ENCODE results near the gene PAFAH2. TPM values are rescaled to one million over a fixed set of nuclear protein-coding genes. Genes with fewer than 3 reads are reported as not detected.

Gene PAFAH2
- total and polyA plus RNA-seq, 2 of the 8 experiments (the other 6 are each of a cell fraction or from before 2014, with no cell fraction given), result 7.7 to 9.3 TPM

DNA sequence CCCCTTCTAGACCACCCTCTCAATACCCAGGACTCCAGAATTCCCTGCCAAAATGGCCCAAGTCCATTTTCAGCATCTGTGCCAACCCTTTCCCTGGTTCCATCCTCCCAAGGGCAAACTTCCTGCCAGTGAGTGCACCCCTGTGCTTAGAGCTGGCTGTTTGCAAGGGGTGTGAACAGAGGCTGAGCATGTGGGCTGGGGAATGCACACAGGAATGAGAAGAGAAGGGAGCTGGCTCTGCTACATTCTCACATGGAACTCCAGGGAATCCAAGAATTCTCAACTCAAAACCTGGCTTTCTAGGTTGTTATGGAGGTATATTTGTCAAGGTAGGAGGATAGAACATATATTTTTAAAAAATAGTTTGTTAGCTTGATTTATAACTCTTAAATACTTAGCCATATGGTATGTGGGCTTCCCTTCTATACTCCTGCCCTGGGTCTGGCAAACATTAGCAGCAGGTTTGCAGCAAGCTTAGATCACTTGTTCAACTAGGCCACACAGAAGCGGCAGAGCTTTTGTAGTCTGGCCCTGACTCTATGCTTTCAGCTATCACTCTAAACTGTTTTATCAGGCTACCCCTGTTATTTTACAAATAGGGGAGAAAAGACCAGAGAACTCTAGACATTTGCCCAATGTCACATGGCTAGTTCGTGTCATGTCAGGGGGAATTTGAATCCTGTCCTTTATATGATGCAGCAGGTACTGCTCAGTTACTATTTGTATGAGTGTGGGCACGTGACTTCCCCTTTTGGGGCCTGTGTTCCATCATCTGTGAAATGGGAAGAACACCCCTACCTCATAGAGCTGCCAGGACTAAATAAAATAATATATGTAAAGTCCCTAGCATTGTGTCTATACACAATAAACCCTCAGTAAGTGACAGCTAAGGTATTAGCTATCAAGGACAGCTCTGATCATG lies 83.5 kb downstream of the PAFAH2 start:
- Histone ChIP-seq H4K91ac (replicated peaks; ENCODE audit: insufficient read length, low read length) (no peak overlapping the region), H4K5ac (ENCODE audit: insufficient read length, low read depth, low read length) (no peak overlapping the region), H3K27ac (ENCODE audit: low read depth, low read length) (no peak overlapping the region), H3K36me3 (ENCODE audit: control insufficient read depth in 2 of 4, insufficient read depth in 4 of 4, low read length in 3 of 4) (no peaks in the 10 kb centered on the region), H3K23ac (ENCODE audit: insufficient read length) (no peak overlapping the region), H3K9me3 (ENCODE audit: insufficient read depth in 2 of 2, low read depth in 1 of 2, low read length in 1 of 2) (no peaks in the 10 kb centered on the region), H3K79me2 (ENCODE audit: control insufficient read depth in 1 of 2, insufficient read depth in 2 of 2, low read length in 2 of 2) (no peaks in the 10 kb centered on the region), H3K4me2 (ENCODE audit: insufficient read depth in 1 of 2, low read depth in 2 of 2, low read length in 2 of 2) (no peak overlapping the region), H2AK5ac (ENCODE audit: low read depth, low read length) (no peak overlapping the region), H3K14ac (ENCODE audit: insufficient read length) (no peak overlapping the region), H2BK20ac (ENCODE audit: low read length) (no peak overlapping the region), H2AFZ (ENCODE audit: low read length) (no peak overlapping the region; the same call in 1 of the 2 replicates), H3K4ac (replicated peaks; ENCODE audit: insufficient read length, low read depth, low read length) (no peak overlapping the region), H4K20me1 (replicated peaks in 1 of 2; ENCODE audit: control insufficient read depth in 1 of 2, insufficient read depth in 2 of 2, low read length in 2 of 2) (no peaks in the 10 kb centered on the region), H3K23me2 (ENCODE audit: low read depth, low read length) (no peaks in the 10 kb centered on the region), H3K4me3 (ENCODE audit: extremely low read depth in 1 of 4, insufficient read depth in 2 of 4, low read depth in 3 of 4, low read length in 4 of 4) (no peak overlapping the region), H2BK12ac (ENCODE audit: low read depth, low read length) (no peak overlapping the region), H4K8ac (ENCODE audit: extremely low read depth, insufficient read depth, low read length) (peak overlapping the region; percentile 14), H3K27me3 (replicated peaks in 1 of 4; ENCODE audit: control insufficient read depth in 3 of 4, extremely low read depth in 1 of 4, insufficient read depth in 3 of 4, low read length in 3 of 4) (no peaks in the 10 kb centered on the region), H2BK120ac (replicated peaks; ENCODE audit: low read depth, low read length) (no peak overlapping the region), H3K9ac (replicated peaks in 1 of 4; ENCODE audit: extremely low read depth in 1 of 4, low read depth in 3 of 4, low read length in 3 of 4) (no peak overlapping the region), H2BK15ac (ENCODE audit: low read length) (no peak overlapping the region), H3K79me1 (ENCODE audit: low read depth, low read length) (no peaks in the 10 kb centered on the region), H3K56ac (replicated peaks; ENCODE audit: insufficient read length, low read depth, low read length) (no peak overlapping the region), H3K4me1 (replicated peaks in 1 of 4; ENCODE audit: control insufficient read depth in 3 of 4, insufficient read depth in 4 of 4, low read length in 3 of 4) (no peaks in the 10 kb centered on the region; a peak in 1 of 7 replicates), H3K18ac (ENCODE audit: extremely low read depth, low read length) (no peak overlapping the region), H2BK5ac (ENCODE audit: low read depth, low read length) (no peak overlapping the region)
- 83% methylated on average over 3 of the region's 3 CpGs; no CpG with 5 or more reads in 1 of the 2 experiments for WGBS, 2 experiments (ENCODE audit: extremely low coverage in 1 of 2, insufficient coverage in 1 of 2, insufficient read length in 1 of 2, insufficient replicate concordance in 2 of 2, low coverage in 1 of 2, low lambda C conversion rate in 2 of 2, missing lambda C conversion rate in 1 of 2)
- FAIRE-seq (no peak), DNase-seq (ENCODE audit: low read depth in 1 of 2, low spot score in 2 of 2) (no peak)
- POLR2A ChIA-PET (ENCODE audit: partially characterized antibody), result interaction anchor here (0.8 to 1.5 kb wide), 5 partner anchors 8 to 85 kb away, joined by 3 to 5 read pairs (median 4); no protein-coding TSS in a partner anchor
- CTCF ChIA-PET (ENCODE audit: partially characterized antibody), result interaction anchor here (0.5 to 3.2 kb wide), 8 partner anchors 9 to 320 kb away, joined by 3 to 12 read pairs (median 4); partner anchors contain the start of genes CEP85 and PAFAH2
- TF ChIP-seq BCL11A (IDR thresholded peaks at IDR 0.05; ENCODE audit: low read depth in 2 of 2, low read length in 2 of 2) (no peak), NANOG (IDR thresholded peaks at IDR 0.05; ENCODE audit: insufficient read depth, low read depth, low read length, poor library complexity, severe bottlenecking) (no peak), SRF (IDR thresholded peaks at IDR 0.05; ENCODE audit: low read depth, low read length) (no peak), SUZ12 (IDR thresholded peaks at IDR 0.05; ENCODE audit: low read length) (no peak), POU5F1 (IDR thresholded peaks at IDR 0.05; ENCODE audit: low read depth, low read length) (no peak), CREB1 (IDR thresholded peaks at IDR 0.05) (no peak), FOSL1 (IDR thresholded peaks at IDR 0.05; ENCODE audit: insufficient read depth, low read depth, low read length) (no peak), RBBP5 (IDR thresholded peaks at IDR 0.05; ENCODE audit: borderline replicate concordance, low read depth, low read length) (no peak), TAF1 (IDR thresholded peaks at IDR 0.05; ENCODE audit: low read depth, low read length) (no peak), CEBPB (IDR thresholded peaks at IDR 0.05; ENCODE audit: low read depth, low read length) (no peak), KDM5A (IDR thresholded peaks at IDR 0.05; ENCODE audit: low read length) (no peak), KDM4A (IDR thresholded peaks at IDR 0.05; ENCODE audit: low read depth, low read length, severe bottlenecking) (no peak)

All from H1 (cell line).